Activated T-cell treated with anti-CD3 and anti-CD28 coated beads, Interleukin-2, amount 50 U/mL, for 1 hour (primary cell): ENCODE measurements around the gene FAM117B.
"Not testable (repeated sequence)": the region's sequence is repeated elsewhere in the genome, so short reads cannot be mapped to it uniquely, and the experiment has no call there.

Experiments used
- DNase-seq: peaks from one replicate; pipeline ENCODE4 v3.0.0-alpha.2; 2020

FAM117B gene

GRCh38 chr2:202705446-202706020 is 70.8 kb downstream of the FAM117B start:
- no peak for DNase-seq

- DNase-seq: not testable (repeated sequence)
Observed at GRCh38 chr2:202714971-202715935, 80.5 kb downstream of the FAM117B start.

GRCh38 chr2:202716114-202716718 is 81.4 kb downstream of the FAM117B start:
- DNase-seq: no peak

- no peak for DNase-seq
Observed at GRCh38 chr2:202716953-202717597, 82.3 kb downstream of the FAM117B start.

GRCh38 chr2:202717598-202718310 is 83.0 kb downstream of the FAM117B start:
- DNase-seq: no peak

GRCh38 chr2:202718614-202719013 is 83.8 kb downstream of the FAM117B start:
- no peak for DNase-seq

GRCh38 chr2:202720226-202720625 is 85.5 kb downstream of the FAM117B start:
- DNase-seq: no peak

- DNase-seq: no peak
Observed at GRCh38 chr2:202721621-202722020, 86.9 kb downstream of the FAM117B start.

- no peak for DNase-seq
Observed at GRCh38 chr2:202723746-202724145, 89.0 kb downstream of the FAM117B start.

GRCh38 chr2:202726070-202726469 is 91.3 kb downstream of the FAM117B start:
- DNase-seq: no peak

GRCh38 chr2:202736826-202737225 is 102.1 kb downstream of the FAM117B start:
- no peak for DNase-seq

GRCh38 chr2:202743613-202744012 is 108.8 kb downstream of the FAM117B start:
- no peak for DNase-seq

- no peak for DNase-seq
Observed at GRCh38 chr2:202749477-202749876, 114.7 kb downstream of the FAM117B start.

GRCh38 chr2:202750763-202751427 is 116.1 kb downstream of the FAM117B start:
- no peak for DNase-seq

GRCh38 chr2:202752071-202752470 is 117.3 kb downstream of the FAM117B start:
- DNase-seq: no peak

- no peak for DNase-seq
Observed at GRCh38 chr2:202754936-202755335, 120.2 kb downstream of the FAM117B start.

GRCh38 chr2:202756598-202756997 is 121.8 kb downstream of the FAM117B start:
- DNase-seq: no peak

- no peak for DNase-seq
Observed at GRCh38 chr2:202757339-202757738, 122.6 kb downstream of the FAM117B start.

GRCh38 chr2:202758128-202758527 is 123.4 kb downstream of the FAM117B start:
- no peak for DNase-seq

- DNase-seq: no peak
Observed at GRCh38 chr2:202758604-202759003, 123.8 kb downstream of the FAM117B start.

GRCh38 chr2:202760848-202761247 is 126.1 kb downstream of the FAM117B start:
- DNase-seq: no peak

GRCh38 chr2:202762556-202762955 is 127.8 kb downstream of the FAM117B start:
- DNase-seq: no peak
